ENCODE measurements around the gene CROT.

Gene CROT

GRCh38 chr7:87345166-87345927, at the start of gene CROT:
CROT (plus strand) TSS chr7:87345664; CDS start chr7:87349069, 3,405 bp downstream.
- peak; percentile 99 for DNase-seq (ENCODE audit: low spot score)

- DNase-seq (ENCODE audit: low spot score) = no peak
Observed at GRCh38 chr7:87300756-87301155, 44.7 kb upstream of the CROT start.

GRCh38 chr7:87310790-87311419, 34.6 kb upstream of the CROT start:
- peak; percentile 25 for DNase-seq (ENCODE audit: low spot score)

GRCh38 chr7:87312215-87312865, 33.1 kb upstream of the CROT start:
- DNase-seq (ENCODE audit: low spot score) = peak; percentile 81

GRCh38 chr7:87316097-87316700, 29.3 kb upstream of the CROT start:
- no peak for DNase-seq (ENCODE audit: low spot score)

- DNase-seq (ENCODE audit: low spot score) = peak; percentile 24
Observed at GRCh38 chr7:87316846-87317552, 28.5 kb upstream of the CROT start.

GRCh38 chr7:87317691-87318245, 27.7 kb upstream of the CROT start:
- DNase-seq (ENCODE audit: low spot score) = no peak

- DNase-seq (ENCODE audit: low spot score) = peak; percentile 47
Observed at GRCh38 chr7:87318741-87319140, 26.7 kb upstream of the CROT start.

- DNase-seq (ENCODE audit: low spot score) = peak; percentile 68
Observed at GRCh38 chr7:87319154-87319581, 26.3 kb upstream of the CROT start.

GRCh38 chr7:87322912-87323311, 22.6 kb upstream of the CROT start:
- no peak for DNase-seq (ENCODE audit: low spot score)

- DNase-seq (ENCODE audit: low spot score) = no peak
Observed at GRCh38 chr7:87325576-87326370, 19.7 kb upstream of the CROT start.

GRCh38 chr7:87328281-87328680, 17.2 kb upstream of the CROT start:
- no peak for DNase-seq (ENCODE audit: low spot score)

- no peak for DNase-seq (ENCODE audit: low spot score)
Observed at GRCh38 chr7:87330316-87330715, 15.1 kb upstream of the CROT start.

- no peak for DNase-seq (ENCODE audit: low spot score)
Observed at GRCh38 chr7:87330942-87331341, 14.5 kb upstream of the CROT start.

GRCh38 chr7:87331687-87332252, 13.7 kb upstream of the CROT start:
- no peak for DNase-seq (ENCODE audit: low spot score)

- no peak for DNase-seq (ENCODE audit: low spot score)
Observed at GRCh38 chr7:87332321-87332720, 13.1 kb upstream of the CROT start.

GRCh38 chr7:87336136-87336535, 9.3 kb upstream of the CROT start:
- DNase-seq (ENCODE audit: low spot score) = no peak

GRCh38 chr7:87337331-87337730, 8.1 kb upstream of the CROT start:
- DNase-seq (ENCODE audit: low spot score) = no peak

- no peak for DNase-seq (ENCODE audit: low spot score)
Observed at GRCh38 chr7:87339373-87339897, 6.0 kb upstream of the CROT start.

- no peak for DNase-seq (ENCODE audit: low spot score)
Observed at GRCh38 chr7:87341441-87341840, 4.0 kb upstream of the CROT start.

All from LoVo (cell line).